ENCODE data around the gene MS4A6E.

The MS4A6E gene

DNA sequence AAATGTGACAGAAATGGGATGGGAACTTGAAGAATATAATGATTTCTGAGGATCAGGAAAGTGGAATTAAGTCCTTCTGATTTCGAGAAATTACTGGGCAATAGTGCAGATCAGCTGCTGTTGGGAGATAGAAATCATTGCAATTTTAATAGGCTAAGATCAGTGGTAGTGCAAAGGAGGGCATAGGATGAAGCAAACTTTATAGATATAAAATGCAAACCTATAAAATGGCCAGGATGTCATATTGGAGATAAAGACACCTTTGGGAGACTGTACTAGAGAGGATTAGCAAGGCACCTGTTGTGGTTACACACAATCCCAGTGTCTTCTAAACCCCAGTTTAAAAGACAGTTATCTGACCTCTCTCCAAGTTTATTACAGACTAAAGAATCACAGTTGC lies 44.8 kb downstream of the MS4A6E start:
- no peak overlapping the region for H3K4me3 ChIP-seq (ENCODE audit: low read depth, low read length)

GRCh38 chr11:60372767-60373166 lies 45.7 kb downstream of the MS4A6E start:
- no peak overlapping the region for H3K4me3 ChIP-seq (ENCODE audit: low read depth, low read length)

DNA sequence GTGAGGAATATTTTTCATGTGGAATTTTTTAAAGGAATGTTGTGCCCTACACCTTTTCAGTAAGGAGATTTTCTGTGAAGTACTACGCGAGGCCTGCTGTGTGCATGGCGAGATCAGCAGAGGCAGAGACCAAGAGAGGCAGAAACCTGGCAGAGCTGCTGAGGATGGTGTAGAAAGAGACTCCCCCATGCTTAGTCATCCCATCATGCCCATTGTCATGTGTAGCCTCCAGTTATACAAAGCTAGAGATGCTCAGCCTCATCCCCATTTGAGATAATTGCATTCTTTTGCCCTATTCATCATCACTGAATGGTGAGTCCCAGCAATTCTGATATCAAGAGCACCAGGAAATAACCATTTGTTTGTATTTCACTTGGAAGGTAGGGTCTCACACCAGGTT lies 48.3 kb downstream of the MS4A6E start:
- no peak overlapping the region for H3K4me3 ChIP-seq (ENCODE audit: low read depth, low read length)

DNA sequence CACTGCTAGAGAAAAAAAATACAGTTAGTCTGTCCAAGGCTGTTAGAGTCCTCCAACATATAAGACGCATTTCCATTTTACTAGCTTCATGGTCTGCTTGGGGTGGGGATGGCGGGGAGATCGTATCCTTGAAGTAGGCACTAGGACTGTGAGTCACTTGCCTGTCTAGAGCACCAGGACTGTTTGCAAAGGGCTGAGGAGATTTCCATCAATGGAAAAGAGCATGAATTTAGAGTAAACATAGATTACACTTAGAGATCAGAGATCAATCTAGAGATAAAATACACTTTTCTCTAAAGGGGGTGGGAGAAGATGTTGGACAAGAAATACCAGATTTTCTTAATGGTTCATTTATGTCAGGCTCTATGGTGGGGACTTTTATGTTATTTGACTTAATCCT lies 49.5 kb downstream of the MS4A6E start:
- H3K4me3 ChIP-seq (ENCODE audit: low read depth, low read length) = no peak overlapping the region

DNA sequence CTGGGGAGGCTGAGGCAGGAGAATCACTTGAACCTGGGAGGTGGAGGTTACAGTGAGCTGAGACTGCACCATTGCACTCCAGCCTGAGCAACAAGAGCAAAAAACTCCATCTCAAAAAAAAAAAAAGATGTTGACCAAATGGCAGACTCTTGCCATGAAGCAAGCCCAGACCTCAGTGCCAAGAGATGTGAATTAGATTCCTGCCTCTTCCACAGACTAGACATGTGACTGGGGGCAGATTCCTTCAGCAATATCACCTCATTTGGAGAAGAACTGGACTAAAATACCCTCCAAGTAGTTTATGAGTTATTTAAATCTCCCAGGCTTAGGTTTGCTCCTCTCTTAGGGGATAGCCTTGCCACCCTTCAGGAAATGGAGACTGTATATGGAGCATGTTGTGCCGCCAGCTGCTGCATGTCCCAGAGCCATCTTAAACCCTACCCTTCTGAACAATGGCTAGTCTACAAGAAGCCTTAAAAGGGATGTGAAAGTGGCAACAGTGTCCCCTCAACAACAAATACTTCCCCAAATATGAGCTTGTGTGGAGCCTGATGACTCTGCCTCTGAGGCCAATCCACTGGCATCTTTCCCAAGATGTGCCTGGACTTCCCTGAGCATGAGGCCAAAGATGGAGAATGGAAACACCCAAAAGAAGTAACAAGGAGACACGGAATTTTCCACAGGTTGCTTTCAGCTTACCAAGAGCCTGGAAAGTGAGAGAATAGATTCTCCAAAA lies 50.5 kb downstream of the MS4A6E start:
- no peak overlapping the region for H3K4me3 ChIP-seq (ENCODE audit: low read depth, low read length)

DNA sequence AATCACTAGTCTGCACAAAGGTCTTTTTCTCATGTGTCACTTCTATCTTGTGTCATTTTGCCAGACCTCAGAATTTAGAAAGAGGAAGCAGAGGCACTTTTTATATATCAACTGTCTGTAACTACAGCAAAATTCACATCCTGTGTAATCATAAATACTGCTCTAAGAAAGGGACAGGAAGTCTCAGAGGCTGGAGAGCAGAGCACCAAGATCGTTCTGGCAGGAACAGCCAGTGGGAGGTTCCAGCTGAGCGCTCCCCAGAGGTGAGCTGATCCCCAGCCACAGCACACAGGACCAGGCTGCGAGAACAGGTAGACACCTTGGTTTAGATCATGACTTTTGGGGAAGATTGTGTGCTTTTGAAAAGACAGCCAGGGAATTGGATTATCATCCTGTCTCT lies 51.3 kb downstream of the MS4A6E start, which contains the start of gene MS4A7:
TSS of gene MS4A7 (plus strand) at position 179 of the 400 bp plus-strand sequence. CDS start 4,610 bp downstream, outside the sequence.
- no peak within 1 kb of the TSS for H3K4me3 ChIP-seq (ENCODE audit: low read depth, low read length)

GRCh38 chr11:60389279-60389910 lies 62.3 kb downstream of the MS4A6E start:
- H3K4me3 ChIP-seq (ENCODE audit: low read depth, low read length) = no peak overlapping the region

GRCh38 chr11:60390419-60390818 lies 63.4 kb downstream of the MS4A6E start:
- H3K4me3 ChIP-seq (ENCODE audit: low read depth, low read length) = no peak overlapping the region
